ENCODE data around the gene EXOC3L4.

EXOC3L4 gene

GRCh38 chr14:103138301-103139131 is 44.0 kb downstream of the EXOC3L4 start:
- H3K4me3 ChIP-seq (ENCODE audit: low read depth, low read length), result no peak overlapping the region
- TF ChIP-seq CTCF (IDR thresholded peaks at IDR 0.05; ENCODE audit: control insufficient read depth, extremely low read depth, insufficient read depth), result no peak
- DNase-seq (ENCODE audit: low read depth), result no peak

GRCh38 chr14:103139132-103140025 is 44.9 kb downstream of the EXOC3L4 start:
- no peak for TF ChIP-seq CTCF (IDR thresholded peaks at IDR 0.05; ENCODE audit: control insufficient read depth, extremely low read depth, insufficient read depth)
- no peak overlapping the region for H3K4me3 ChIP-seq (ENCODE audit: low read depth, low read length)
- no peak for DNase-seq (ENCODE audit: low read depth)

GRCh38 chr14:103140316-103141109 is 46.0 kb downstream of the EXOC3L4 start:
- DNase-seq (ENCODE audit: low read depth), result no peak
- H3K4me3 ChIP-seq (ENCODE audit: low read depth, low read length), result no peak overlapping the region
- no peak for TF ChIP-seq CTCF (IDR thresholded peaks at IDR 0.05; ENCODE audit: control insufficient read depth, extremely low read depth, insufficient read depth)

- no peak for DNase-seq (ENCODE audit: low read depth)
- H3K4me3 ChIP-seq (ENCODE audit: low read depth, low read length), result no peak overlapping the region
- TF ChIP-seq CTCF (IDR thresholded peaks at IDR 0.05; ENCODE audit: control insufficient read depth, extremely low read depth, insufficient read depth), result peak; percentile 55
Measured at GRCh38 chr14:103141117-103141796, 46.7 kb downstream of the EXOC3L4 start.

GRCh38 chr14:103142026-103142425 is 47.5 kb downstream of the EXOC3L4 start:
- no peak for DNase-seq (ENCODE audit: low read depth)
- TF ChIP-seq CTCF (IDR thresholded peaks at IDR 0.05; ENCODE audit: control insufficient read depth, extremely low read depth, insufficient read depth), result no peak
- no peak overlapping the region for H3K4me3 ChIP-seq (ENCODE audit: low read depth, low read length)

- H3K4me3 ChIP-seq (ENCODE audit: low read depth, low read length), result no peak overlapping the region
- TF ChIP-seq CTCF (IDR thresholded peaks at IDR 0.05; ENCODE audit: control insufficient read depth, extremely low read depth, insufficient read depth), result no peak
- no peak for DNase-seq (ENCODE audit: low read depth)
Measured at GRCh38 chr14:103142721-103143302, 48.3 kb downstream of the EXOC3L4 start.
